Tibial nerve (tissue), 4 donors: ENCODE data around the gene TMEM223. TPM values are rescaled to one million over a fixed set of nuclear protein-coding genes. Genes with fewer than 3 reads are reported as not detected.

Experiments
- DNase-seq, 2 donors: peaks; one replicate each; pipeline ENCODE4 v3.0.0-alpha.2; 2019; ENCODE audit warnings: low spot score in 2 of 2
- H3K27ac ChIP-seq, 4 donors: fragments of 200-600 bp; sonication (generic) in 3 of 4; one replicate each; pipeline ENCODE4 v1.5.1; 2017 to 2019; ENCODE audit warnings: mild to moderate bottlenecking in 1 of 4
- H3K27me3 ChIP-seq, 2 donors: fragments of 200-600 bp; sonication (generic) in 1 of 2; one replicate each; pipeline versions ENCODE4 v1.5.1 to v1.6.0; 2017 to 2019
- H3K36me3 ChIP-seq, 3 donors: fragments of 200-600 bp; sonication (generic); one replicate each; pipeline ENCODE4 v1.5.1; 2018 to 2019
- H3K4me1 ChIP-seq, 4 donors: fragments of 200-600 bp; sonication (generic) in 3 of 4; one replicate each; pipeline ENCODE4 v1.5.1; 2017 to 2019
- H3K4me3 ChIP-seq, 4 donors: fragments of 200-600 bp; sonication (generic) in 3 of 4; one replicate each; pipeline ENCODE4 v1.5.1; 2017 to 2019; ENCODE audit warnings: mild to moderate bottlenecking in 1 of 4, moderate library complexity in 1 of 4
- H3K9me3 ChIP-seq, 4 donors: fragments of 200-600 bp; sonication (generic) in 3 of 4; one replicate each; pipeline ENCODE4 v1.5.1; 2017 to 2019
- CTCF ChIP-seq, 5 experiments: fragments of 200-600 bp in 3 of 5; fragments of 450-650 bp in 2 of 5; sonication (generic) in 3 of 5; IDR thresholded peaks; one replicate each; pipeline ENCODE4 v1.5.1; 2016 to 2019; ENCODE audit warnings: antibody characterized with exemption in 5 of 5, mild to moderate bottlenecking in 3 of 5, moderate library complexity in 2 of 5
- EP300 ChIP-seq, 2 donors: sonication (generic); formaldehyde crosslinking; IDR thresholded peaks; one replicate each; pipeline ENCODE4 v1.6.1; 2017; ENCODE audit warnings: antibody characterized with exemption in 2 of 2, mild to moderate bottlenecking in 1 of 2
- POLR2A ChIP-seq, 2 donors: fragments of 450-650 bp; IDR thresholded peaks; one replicate each; pipeline ENCODE4 v1.6.1; 2017; ENCODE audit warnings: antibody characterized with exemption in 2 of 2, mild to moderate bottlenecking in 2 of 2, moderate library complexity in 2 of 2
- WGBS, 2 donors: methylation state at CpG; one replicate each; pipeline ENCODE4 v1.1.5; 2018; 5-methylcytosine and 5-hydroxymethylcytosine counted together
- total RNA-seq, 4 donors: library from RNA; depleted of rRNA; stranded (reverse); fragments of >200 nt; gene quantifications; one replicate each; pipeline ENCODE4 v1.1.0, GENCODE V29; 2016

The TMEM223 gene
- total RNA-seq, 4 donors from 2014 or later = 22.9 to 40.4 (median 31.3) TPM

- TF ChIP-seq EP300 (IDR thresholded peaks at IDR 0.05) = no peak
- TF ChIP-seq POLR2A (IDR thresholded peaks at IDR 0.05) = no peak
- TF ChIP-seq CTCF (IDR thresholded peaks at IDR 0.05) = no peak
- WGBS, 2 donors = 83 to 86% methylated on average over 4 of the region's 4 CpGs
- peaks cover 0 to 89% (median 13%) of the 10 kb centered on the region in 3 donors for H3K36me3 ChIP-seq
- no peaks in the 10 kb centered on the region for H3K9me3 ChIP-seq
- no peaks in the 10 kb centered on the region for H3K4me1 ChIP-seq
- no peaks in the 10 kb centered on the region for H3K27me3 ChIP-seq
- H3K27ac ChIP-seq = no peak overlapping the region
- no peak overlapping the region for H3K4me3 ChIP-seq
- DNase-seq = no peak
These were observed 25.3 kb upstream of the TMEM223 start for GRCh38 chr11:62817129-62817528.

- H3K27me3 ChIP-seq = no peaks in the 10 kb centered on the region
- H3K4me3 ChIP-seq = no peak overlapping the region
- H3K9me3 ChIP-seq = no peaks in the 10 kb centered on the region
- no peaks in the 10 kb centered on the region for H3K4me1 ChIP-seq
- no peak for TF ChIP-seq EP300 (IDR thresholded peaks at IDR 0.05)
- no peak for TF ChIP-seq CTCF (IDR thresholded peaks at IDR 0.05)
- no peak for TF ChIP-seq POLR2A (IDR thresholded peaks at IDR 0.05)
- 79 to 88% methylated on average over 8 of the region's 8 CpGs for WGBS, 2 donors
- no peak overlapping the region for H3K27ac ChIP-seq
- DNase-seq = no peak
- peaks cover 0 to 83% (median 7%) of the 10 kb centered on the region in 3 donors for H3K36me3 ChIP-seq
These were observed 24.8 kb upstream of the TMEM223 start for GRCh38 chr11:62816557-62816956.

GRCh38 chr11:62811659-62812058 lies 19.9 kb upstream of the TMEM223 start:
- Histone ChIP-seq H3K9me3 (no peaks in the 10 kb centered on the region), H3K27me3 (no peaks in the 10 kb centered on the region), H3K4me1 (peaks cover 0 to 4% (median 0%) of the 10 kb centered on the region in 4 donors), H3K4me3 (no peak overlapping the region), H3K27ac (no peak overlapping the region), H3K36me3 (peaks cover 0 to 49% (median 4%) of the 10 kb centered on the region in 3 donors)
- TF ChIP-seq CTCF (IDR thresholded peaks at IDR 0.05) (no peak), EP300 (IDR thresholded peaks at IDR 0.05) (no peak)
- no peak for DNase-seq
- WGBS, 2 donors = 73 to 89% methylated on average over 2 of the region's 2 CpGs

- Histone ChIP-seq H3K27ac (no peak overlapping the region), H3K4me1 (peaks cover 0 to 13% (median 4%) of the 10 kb centered on the region in 4 donors), H3K9me3 (no peaks in the 10 kb centered on the region), H3K4me3 (no peak overlapping the region), H3K36me3 (peaks cover 0 to 39% (median under 1%) of the 10 kb centered on the region in 3 donors), H3K27me3 (no peaks in the 10 kb centered on the region)
- TF ChIP-seq POLR2A (IDR thresholded peaks at IDR 0.05) (no peak), CTCF (IDR thresholded peaks at IDR 0.05) (no peak), EP300 (IDR thresholded peaks at IDR 0.05) (no peak)
- no peak for DNase-seq
- 29 to 41% methylated on average over 1 of the region's 1 CpG for WGBS, 2 donors
These were observed 18.9 kb upstream of the TMEM223 start for GRCh38 chr11:62810748-62811147.

GRCh38 chr11:62806611-62807121 lies 14.9 kb upstream of the TMEM223 start:
- H3K4me3 ChIP-seq = no peak overlapping the region
- H3K27me3 ChIP-seq = no peaks in the 10 kb centered on the region
- TF ChIP-seq EP300 (IDR thresholded peaks at IDR 0.05) (no peak), POLR2A (IDR thresholded peaks at IDR 0.05) (no peak), CTCF (IDR thresholded peaks at IDR 0.05) (no peak)
- H3K9me3 ChIP-seq = no peaks in the 10 kb centered on the region
- DNase-seq = peak in 1 of 2 donors; percentile 18
- H3K4me1 ChIP-seq = peaks cover 0 to 39% (median 16%) of the 10 kb centered on the region in 4 donors
- WGBS, 2 donors = 55 to 75% methylated on average over 4 to 5 of the region's 5 CpGs
- H3K36me3 ChIP-seq = peaks cover 0 to 31% (median 6%) of the 10 kb centered on the region in 3 donors
- H3K27ac ChIP-seq = peak overlapping the region in 3 of 4 donors; percentile 92 to 95 (median 95)
